Mesodermal cell (in vitro differentiated cells): Measurements from ENCODE around the gene CD320.
"Not testable (repeated sequence)": the region's sequence is repeated elsewhere in the genome, so short reads cannot be mapped to it uniquely, and the experiment has no call there.

Experiments used
- H3K27ac ChIP-seq: 2 replicates; pipeline ENCODE4 v1.7.0; 2013; ENCODE audit warnings: mild to moderate bottlenecking, low read depth, low read length, moderate library complexity; ENCODE audit not compliant: severe bottlenecking
- H3K36me3 ChIP-seq: 2 replicates; pipeline ENCODE4 v1.7.1; 2013; ENCODE audit warnings: mild to moderate bottlenecking, low read length, moderate library complexity; ENCODE audit not compliant: control insufficient read depth, insufficient read depth
- H3K4me1 ChIP-seq: one replicate; pipeline ENCODE4 v1.7.1; 2013; ENCODE audit warnings: mild to moderate bottlenecking, low read length; ENCODE audit not compliant: insufficient read depth, control insufficient read depth, poor library complexity, severe bottlenecking
- H3K4me3 ChIP-seq: 2 replicates; pipeline ENCODE4 v1.7.0; 2013; ENCODE audit warnings: low read length, control low read depth, mild to moderate bottlenecking; ENCODE audit not compliant: insufficient read depth, poor library complexity, severe bottlenecking; ENCODE audit errors: extremely low read depth
- H3K9me3 ChIP-seq: 2 replicates; pipeline ENCODE4 v1.7.1; 2013; ENCODE audit warnings: mild to moderate bottlenecking, low read length, moderate library complexity; ENCODE audit not compliant: control insufficient read depth
- whole genome bisulfite sequencing, 2 experiments: methylation state at CpG; one replicate each; pipeline ENCODE4 v1.1.5; 2013; ENCODE audit warnings: missing lambda C conversion rate in 2 of 2; ENCODE audit not compliant: insufficient coverage in 2 of 2; 5-methylcytosine and 5-hydroxymethylcytosine counted together

The CD320 gene

GRCh38 chr19:8320564-8321066 lies 12.5 kb upstream of the CD320 start:
- H3K4me3 ChIP-seq, result peak overlapping the region; percentile 96
- peaks cover 50% of the 10 kb centered on the region for H3K36me3 ChIP-seq
- H3K27ac ChIP-seq, result peak overlapping the region; percentile 87
- no peaks in the 10 kb centered on the region for H3K9me3 ChIP-seq
- WGBS, 2 experiments, result 2% methylated on average over 16 of the region's 16 CpGs
- H3K4me1 ChIP-seq, result peaks cover 16% of the 10 kb centered on the region

DNA sequence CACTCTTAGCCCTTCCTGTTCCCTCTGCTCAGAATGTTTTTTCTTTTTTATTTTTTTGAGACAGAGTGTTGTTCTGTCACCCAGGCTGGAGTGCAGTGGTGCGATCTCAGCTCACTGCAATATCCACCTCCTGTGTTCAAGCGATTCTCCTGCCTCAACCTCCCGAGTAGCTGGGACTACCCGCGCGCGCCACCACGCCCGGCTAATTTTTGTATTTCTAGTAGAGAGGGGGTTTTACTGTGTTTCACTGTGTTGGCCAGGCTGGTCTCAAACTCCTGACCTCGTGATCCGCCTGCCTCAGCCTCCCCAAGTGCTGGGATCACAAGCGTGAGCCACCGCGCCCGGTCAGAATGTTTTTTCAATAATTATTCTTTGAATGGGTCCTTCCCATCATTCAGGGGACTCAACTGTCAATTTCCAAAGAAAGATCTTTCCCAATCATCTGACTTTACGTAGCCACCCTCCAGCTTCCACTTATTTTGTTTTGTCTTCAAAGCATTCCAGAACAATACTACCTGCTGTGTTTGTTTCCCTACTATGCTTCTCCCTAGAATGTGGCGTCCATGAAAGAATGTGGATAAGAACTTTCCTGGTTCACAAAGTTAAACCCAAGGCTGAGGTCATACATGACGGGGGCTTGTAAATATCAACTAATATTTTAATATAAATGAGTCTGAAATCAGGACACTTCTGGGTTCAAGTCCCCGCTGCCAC lies 11.8 kb upstream of the CD320 start:
- peaks cover 54% of the 10 kb centered on the region for H3K36me3 ChIP-seq
- peak overlapping the region; percentile 96 for H3K4me3 ChIP-seq
- peaks cover 16% of the 10 kb centered on the region for H3K4me1 ChIP-seq
- 76% methylated on average over 7 to 9 of the region's 19 CpGs for WGBS, 2 experiments
- no peaks in the 10 kb centered on the region for H3K9me3 ChIP-seq
- H3K27ac ChIP-seq, result peak overlapping the region; percentile 87

GRCh38 chr19:8318835-8319234 lies 10.7 kb upstream of the CD320 start:
- WGBS, 2 experiments, result 92 to 100% methylated on average over 1 to 7 of the region's 9 CpGs
- Histone ChIP-seq H3K36me3 (peaks cover 51% of the 10 kb centered on the region), H3K4me1 (peaks cover 16% of the 10 kb centered on the region)
- H3K4me3 ChIP-seq, H3K27ac ChIP-seq, H3K9me3 ChIP-seq: not testable (repeated sequence)

DNA sequence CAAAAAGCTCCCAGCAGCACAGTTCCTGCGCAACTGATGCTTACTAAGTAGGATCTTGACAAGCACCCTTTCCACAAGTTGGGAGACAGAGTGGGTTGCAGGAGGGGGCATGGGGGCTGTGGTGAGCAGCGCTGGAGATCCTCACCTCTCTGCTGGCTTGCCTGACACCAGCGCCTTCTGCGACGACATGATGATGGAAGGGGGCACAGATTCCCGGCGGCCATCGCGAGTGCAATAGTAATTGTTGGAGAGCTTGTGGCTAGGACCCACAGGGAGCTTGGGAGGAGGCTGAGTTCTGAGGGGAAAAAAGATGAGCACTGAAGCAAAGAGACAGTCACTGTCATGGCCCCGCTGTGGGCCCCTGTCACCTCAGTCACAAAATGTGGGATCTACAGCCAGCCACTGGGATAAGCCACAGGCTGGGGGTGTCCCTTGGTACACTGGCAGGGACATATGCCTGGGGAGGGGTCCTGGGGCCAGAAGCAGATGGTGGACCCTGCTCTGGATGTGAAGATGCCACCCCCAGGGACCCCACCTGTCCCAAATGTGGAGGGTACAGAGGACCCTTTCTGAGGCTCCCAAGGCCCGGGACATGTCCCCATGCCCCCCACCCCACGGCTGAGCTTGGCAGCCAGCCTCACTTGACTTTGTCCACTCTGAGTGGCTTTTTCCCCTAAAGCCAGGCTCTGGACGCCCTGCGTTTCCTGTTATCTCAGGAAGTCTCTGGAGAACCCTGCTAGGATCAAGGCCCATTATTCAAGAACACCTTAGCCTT lies 8.4 kb upstream of the CD320 start:
- H3K36me3 ChIP-seq, result peaks cover 51% of the 10 kb centered on the region
- H3K4me3 ChIP-seq, result no peak overlapping the region
- whole genome bisulfite sequencing, 2 experiments, result 86 to 87% methylated on average over 13 to 14 of the region's 14 CpGs
- H3K27ac ChIP-seq, result no peak overlapping the region
- H3K4me1 ChIP-seq, result peaks cover 16% of the 10 kb centered on the region
- no peaks in the 10 kb centered on the region for H3K9me3 ChIP-seq

- H3K27ac ChIP-seq, result not testable (repeated sequence)
Observed at GRCh38 chr19:8314981-8315640, 7.0 kb upstream of the CD320 start.

GRCh38 chr19:8311461-8312260 lies 3.5 kb upstream of the CD320 start:
- Histone ChIP-seq H3K4me1 (peaks cover 3% of the 10 kb centered on the region), H3K4me3 (no peak overlapping the region), H3K36me3 (peaks cover 64% of the 10 kb centered on the region), H3K27ac (no peak overlapping the region), H3K9me3 (no peaks in the 10 kb centered on the region)
- 88 to 89% methylated on average over 9 to 11 of the region's 16 CpGs for WGBS, 2 experiments

More at GRCh38 chr19:8314981-8315640, 7.0 kb upstream of the CD320 start:
- H3K4me3 ChIP-seq, H3K9me3 ChIP-seq: not testable (repeated sequence)
- WGBS, 2 experiments, result 90 to 96% methylated on average over 8 of the region's 11 CpGs
- H3K4me1 ChIP-seq, result peaks cover 13% of the 10 kb centered on the region
- H3K36me3 ChIP-seq, result peaks cover 65% of the 10 kb centered on the region

GRCh38 chr19:8310342-8311055 lies 2.3 kb upstream of the CD320 start:
- no peak overlapping the region for H3K27ac ChIP-seq
- H3K36me3 ChIP-seq, result peaks cover 63% of the 10 kb centered on the region
- no peaks in the 10 kb centered on the region for H3K9me3 ChIP-seq
- no peak overlapping the region for H3K4me3 ChIP-seq
- H3K4me1 ChIP-seq, result peaks cover 4% of the 10 kb centered on the region
- WGBS, 2 experiments, result 95 to 98% methylated on average over 13 to 16 of the region's 17 CpGs

DNA sequence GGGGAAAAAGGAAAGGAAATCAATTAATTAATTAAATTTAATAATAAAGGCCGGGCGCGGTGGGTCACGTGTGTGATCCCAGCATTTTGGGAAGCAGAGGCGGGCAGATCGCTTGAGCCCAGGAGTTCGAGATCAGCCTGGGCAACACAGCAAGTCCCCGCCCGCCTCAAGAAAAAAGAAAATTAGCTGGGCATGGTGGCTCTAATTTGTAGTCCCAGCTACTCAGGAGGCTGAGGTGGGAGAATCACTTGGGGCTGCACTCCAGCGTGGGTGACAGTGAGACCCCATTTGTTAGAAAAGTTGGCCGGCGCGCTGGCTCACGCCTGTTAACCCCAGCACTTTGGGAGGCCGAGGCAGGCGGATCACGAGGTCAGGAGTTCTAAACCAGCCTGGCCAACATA lies 733 bp upstream of the CD320 start:
- no peaks in the 10 kb centered on the region for H3K9me3 ChIP-seq
- 75 to 81% methylated on average over 14 to 15 of the region's 17 CpGs for WGBS, 2 experiments
- H3K36me3 ChIP-seq, result peaks cover 49% of the 10 kb centered on the region
- peaks cover 4% of the 10 kb centered on the region for H3K4me1 ChIP-seq
- H3K4me3 ChIP-seq, result peak overlapping the region; percentile 55
- H3K27ac ChIP-seq, result no peak overlapping the region

DNA sequence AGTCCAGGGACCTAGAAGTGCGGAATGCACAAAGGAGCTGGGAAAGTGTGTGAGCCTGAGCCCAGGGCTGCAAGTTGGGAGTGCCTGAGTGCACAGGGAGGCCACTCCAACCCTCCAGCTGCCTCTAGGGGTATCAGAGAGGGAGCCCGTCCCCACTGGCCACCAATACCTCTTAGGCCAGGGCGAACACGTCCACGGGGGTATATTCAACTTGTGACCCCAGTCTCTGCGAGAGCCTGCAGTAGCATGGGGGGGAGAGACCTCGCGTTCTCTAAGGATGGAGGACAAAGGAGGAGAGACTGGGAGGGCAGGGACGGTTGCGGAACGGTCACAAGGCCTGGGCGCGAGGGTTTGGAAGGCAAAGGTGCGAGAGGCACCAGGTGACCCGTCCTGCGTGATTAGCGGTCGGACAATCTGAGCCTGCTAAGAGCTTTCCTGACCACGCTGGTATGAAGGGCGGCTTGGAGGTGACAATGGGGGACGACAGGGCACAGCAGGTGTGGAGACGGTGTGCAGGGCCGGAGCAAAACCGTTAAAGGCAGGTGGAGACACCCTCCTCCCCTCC lies 676 bp downstream of the CD320 start:
- Histone ChIP-seq H3K4me1 (peaks cover 4% of the 10 kb centered on the region), H3K9me3 (no peaks in the 10 kb centered on the region), H3K36me3 (peaks cover 43% of the 10 kb centered on the region), H3K27ac (no peak overlapping the region), H3K4me3 (peak overlapping the region; percentile 55)
- 8 to 13% methylated on average over 17 to 19 of the region's 24 CpGs for whole genome bisulfite sequencing, 2 experiments
